ENCODE measurements around the gene ACBD3.
A peak's percentile ranks its signal among the peaks of the same experiment; 100 is the strongest.
"Not testable (repeated sequence)": the region's sequence is repeated elsewhere in the genome, so short reads cannot be mapped to it uniquely, and the experiment has no call there.

ACBD3 gene

GRCh38 chr1:226203655-226204054 is 17.1 kb upstream of the ACBD3 start:
- H3K4me2 ChIP-seq = no peak overlapping the region
- TF ChIP-seq Cebpa-rat (IDR thresholded peaks at IDR 0.05) = no peak
- no peaks in the 10 kb centered on the region for H3K27me3 ChIP-seq
- no peak overlapping the region for H3K4me3 ChIP-seq
- no peaks in the 10 kb centered on the region for H4K20me1 ChIP-seq
- H3K4me1 ChIP-seq = peaks cover 0 to 10% (median 8%) of the 10 kb centered on the region in 10 experiments; a peak in 16 of 20 replicates
- no peak overlapping the region for H3K9ac ChIP-seq
- no peaks in the 10 kb centered on the region for H3K9me3 ChIP-seq (replicated peaks in 1 of 11)
- H3K36me3 ChIP-seq = no peaks in the 10 kb centered on the region
- H3K27ac ChIP-seq = no peak overlapping the region

GRCh38 chr1:226203240-226203639 is 16.7 kb upstream of the ACBD3 start:
- Histone ChIP-seq H3K4me2 (no peak overlapping the region), H3K9ac (no peak overlapping the region), H3K4me1 (peaks cover 0 to 10% (median 8%) of the 10 kb centered on the region in 10 experiments; a peak in 16 of 20 replicates), H3K9me3 (replicated peaks in 1 of 11) (no peaks in the 10 kb centered on the region), H3K27ac (no peak overlapping the region), H3K27me3 (no peaks in the 10 kb centered on the region), H4K20me1 (no peaks in the 10 kb centered on the region), H3K4me3 (no peak overlapping the region), H3K36me3 (no peaks in the 10 kb centered on the region)
- TF ChIP-seq Cebpa-rat (IDR thresholded peaks at IDR 0.05) = no peak

GRCh38 chr1:226202666-226203065 is 16.1 kb upstream of the ACBD3 start:
- H3K4me1 ChIP-seq = peaks cover 0 to 10% (median 8%) of the 10 kb centered on the region in 10 experiments; a peak in 16 of 20 replicates
- H3K27ac ChIP-seq, H3K4me2 ChIP-seq: not testable (repeated sequence)

GRCh38 chr1:226202246-226202645 is 15.7 kb upstream of the ACBD3 start:
- no peaks in the 10 kb centered on the region for H3K36me3 ChIP-seq
- H3K27me3 ChIP-seq = no peaks in the 10 kb centered on the region
- H3K4me1 ChIP-seq = peaks cover 0 to 10% (median 8%) of the 10 kb centered on the region in 10 experiments; a peak in 16 of 20 replicates
- no peak overlapping the region for H3K4me3 ChIP-seq
- no peaks in the 10 kb centered on the region for H4K20me1 ChIP-seq
- no peak overlapping the region for H3K4me2 ChIP-seq
- H3K9me3 ChIP-seq (replicated peaks in 1 of 11) = no peaks in the 10 kb centered on the region
- TF ChIP-seq Cebpa-rat (IDR thresholded peaks at IDR 0.05) = no peak
- no peak overlapping the region for H3K27ac ChIP-seq
- H3K9ac ChIP-seq = no peak overlapping the region

More at GRCh38 chr1:226202666-226203065, 16.1 kb upstream of the ACBD3 start:
- not testable (repeated sequence) for H3K9ac ChIP-seq; H3K9me3 ChIP-seq (replicated peaks in 1 of 11); H3K4me3 ChIP-seq; H4K20me1 ChIP-seq; H3K27me3 ChIP-seq; H3K36me3 ChIP-seq

GRCh38 chr1:226201029-226201593 is 14.6 kb upstream of the ACBD3 start:
- no peak overlapping the region for H3K27ac ChIP-seq
- no peak for TF ChIP-seq Cebpa-rat (IDR thresholded peaks at IDR 0.05)

GRCh38 chr1:226199971-226200370 is 13.4 kb upstream of the ACBD3 start:
- H3K36me3 ChIP-seq = no peaks in the 10 kb centered on the region
- no peak overlapping the region for H3K4me3 ChIP-seq
- no peaks in the 10 kb centered on the region for H3K9me3 ChIP-seq (replicated peaks in 1 of 11)
- TF ChIP-seq Cebpa-rat (IDR thresholded peaks at IDR 0.05) = no peak
- H3K27me3 ChIP-seq = no peaks in the 10 kb centered on the region
- H3K4me1 ChIP-seq = peaks cover 0 to 10% (median 8%) of the 10 kb centered on the region in 10 experiments; a peak in 16 of 20 replicates
- no peak overlapping the region for H3K27ac ChIP-seq
- H3K9ac ChIP-seq = no peak overlapping the region
- H4K20me1 ChIP-seq = no peaks in the 10 kb centered on the region
- H3K4me2 ChIP-seq = peak overlapping the region in 9 of 11 experiments; percentile 25 to 55 (median 45); a peak in 14 of 22 replicates

More at GRCh38 chr1:226201029-226201593, 14.6 kb upstream of the ACBD3 start:
- peaks cover 0 to 10% (median 8%) of the 10 kb centered on the region in 10 experiments; a peak in 16 of 20 replicates for H3K4me1 ChIP-seq
- no peak overlapping the region for H3K4me2 ChIP-seq
- H3K36me3 ChIP-seq = no peaks in the 10 kb centered on the region
- H4K20me1 ChIP-seq = no peaks in the 10 kb centered on the region
- no peaks in the 10 kb centered on the region for H3K9me3 ChIP-seq (replicated peaks in 1 of 11)
- H3K9ac ChIP-seq = no peak overlapping the region
- no peaks in the 10 kb centered on the region for H3K27me3 ChIP-seq
- H3K4me3 ChIP-seq = no peak overlapping the region

- no peak overlapping the region for H3K27ac ChIP-seq
- no peaks in the 10 kb centered on the region for H4K20me1 ChIP-seq
- no peak overlapping the region for H3K4me3 ChIP-seq
- H3K4me2 ChIP-seq = no peak overlapping the region
- H3K4me1 ChIP-seq = peaks cover 0 to 7% (median 7%) of the 10 kb centered on the region in 10 experiments; a peak in 16 of 20 replicates
- no peaks in the 10 kb centered on the region for H3K36me3 ChIP-seq
- TF ChIP-seq Cebpa-rat (IDR thresholded peaks at IDR 0.05) = no peak
- no peak overlapping the region for H3K9ac ChIP-seq
- H3K27me3 ChIP-seq = no peaks in the 10 kb centered on the region
- H3K9me3 ChIP-seq (replicated peaks in 1 of 11) = no peaks in the 10 kb centered on the region
Observed at GRCh38 chr1:226195144-226195543, 8.6 kb upstream of the ACBD3 start.

GRCh38 chr1:226187380-226187779 is 839 bp upstream of the ACBD3 start:
- peak overlapping the region; percentile 91 to 97 (median 95) for H3K4me2 ChIP-seq
- peak overlapping the region in 10 of 11 experiments; percentile 84 to 92 (median 90); a peak in 20 of 22 replicates for H3K27ac ChIP-seq
- no peaks in the 10 kb centered on the region for H3K9me3 ChIP-seq (replicated peaks in 1 of 11)
- peaks cover 9 to 25% (median 18%) of the 10 kb centered on the region in 11 experiments; a peak in 17 of 22 replicates for H3K36me3 ChIP-seq
- peak overlapping the region; percentile 75 to 98 (median 94) for H3K4me3 ChIP-seq
- no peak for TF ChIP-seq Cebpa-rat (IDR thresholded peaks at IDR 0.05)
- peaks cover 14 to 39% (median 33%) of the 10 kb centered on the region in 10 experiments for H3K4me1 ChIP-seq
- peak overlapping the region in 10 of 11 experiments; percentile 90 to 95 (median 92); a peak in 17 of 22 replicates for H3K9ac ChIP-seq
- H4K20me1 ChIP-seq = peaks cover 13 to 40% (median 37%) of the 10 kb centered on the region in 11 experiments; a peak in 19 of 22 replicates
- no peaks in the 10 kb centered on the region for H3K27me3 ChIP-seq

- Histone ChIP-seq H4K20me1 (peaks cover 13 to 45% (median 42%) of the 10 kb centered on the region in 11 experiments; a peak in 19 of 22 replicates), H3K4me2 (peak overlapping the region; percentile 91 to 97 (median 95)), H3K9ac (peak overlapping the region; percentile 86 to 95 (median 91)), H3K4me3 (peak overlapping the region; percentile 75 to 98 (median 94)), H3K4me1 (peaks cover 18 to 43% (median 37%) of the 10 kb centered on the region in 10 experiments), H3K27ac (peak overlapping the region; percentile 81 to 92 (median 90)), H3K36me3 (peaks cover 9 to 29% (median 20%) of the 10 kb centered on the region in 11 experiments; a peak in 17 of 22 replicates), H3K9me3 (replicated peaks in 1 of 11) (no peaks in the 10 kb centered on the region), H3K27me3 (no peaks in the 10 kb centered on the region)
- TF ChIP-seq Cebpa-rat (IDR thresholded peaks at IDR 0.05) = no peak
Observed at GRCh38 chr1:226187019-226187322, 430 bp upstream of the ACBD3 start.
